Measurements from ENCODE around the gene DUSP23.

Gene DUSP23

GRCh38 chr1:159780583-159781582, at the start of gene DUSP23:
Gene DUSP23 (plus strand): TSS chr1:159780962. CDS start chr1:159781101, 139 bp downstream.
- H3K27ac ChIP-seq = no peak within 1 kb of the TSS
- TF ChIP-seq Cebpa-rat (IDR thresholded peaks at IDR 0.05) = no peak
- H3K4me2 ChIP-seq = peak within 1 kb of the TSS; percentile 54
- no peaks in the 10 kb centered on the region for H3K36me3 ChIP-seq
- peak within 1 kb of the TSS; percentile 47 for H3K4me3 ChIP-seq
- H3K9me3 ChIP-seq = peaks cover 10% of the 10 kb centered on the region
- no peaks in the 10 kb centered on the region for H4K20me1 ChIP-seq
- no peaks in the 10 kb centered on the region for H3K4me1 ChIP-seq
- H3K9ac ChIP-seq = no peak within 1 kb of the TSS
- H3K27me3 ChIP-seq = no peaks in the 10 kb centered on the region

DNA sequence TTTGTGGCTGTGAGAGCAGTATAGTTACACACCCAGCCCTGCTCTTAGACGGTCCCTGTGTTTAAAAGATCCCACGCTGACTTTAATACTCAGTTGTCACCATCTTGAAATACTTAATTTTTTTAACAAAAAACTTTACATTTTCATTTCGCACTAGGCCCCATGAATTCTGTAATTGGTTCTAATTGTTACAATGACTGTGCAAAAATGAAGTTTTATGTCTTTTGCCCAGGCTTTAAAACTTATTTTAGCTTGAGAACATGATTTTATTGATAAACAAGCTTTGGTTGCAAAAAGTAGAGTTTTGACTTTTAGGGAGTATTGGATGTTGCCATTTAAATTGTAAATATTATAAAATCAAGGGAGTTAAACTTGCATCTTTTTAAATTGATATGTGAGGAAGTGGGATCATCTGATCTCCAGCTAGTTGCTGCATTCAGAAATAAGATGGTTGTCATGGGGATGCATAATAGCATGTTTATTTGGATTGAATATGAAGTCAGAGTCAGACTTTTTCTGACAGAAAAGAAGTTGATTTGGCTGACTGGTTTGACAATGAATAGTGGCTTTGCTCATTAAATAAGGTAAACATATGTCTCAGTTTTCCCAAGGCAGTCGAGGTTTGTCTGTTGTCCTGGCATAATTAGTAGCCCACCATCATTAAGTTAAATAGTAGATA, 43.4 kb upstream of the DUSP23 start:
- no peaks in the 10 kb centered on the region for H3K36me3 ChIP-seq

GRCh38 chr1:159743651-159744410, 36.9 kb upstream of the DUSP23 start:
- Histone ChIP-seq H3K9ac (no peak overlapping the region), H3K4me2 (no peak overlapping the region), H3K27me3 (no peaks in the 10 kb centered on the region), H3K9me3 (peaks cover 8% of the 10 kb centered on the region), H3K27ac (no peak overlapping the region), H3K36me3 (no peaks in the 10 kb centered on the region), H4K20me1 (no peaks in the 10 kb centered on the region), H3K4me1 (no peaks in the 10 kb centered on the region), H3K4me3 (no peak overlapping the region)
- TF ChIP-seq Cebpa-rat (IDR thresholded peaks at IDR 0.05) = no peak

More for the DNA sequence above, 43.4 kb upstream of the DUSP23 start:
- no peak overlapping the region for H3K4me2 ChIP-seq
- no peak overlapping the region for H3K27ac ChIP-seq
- no peaks in the 10 kb centered on the region for H3K27me3 ChIP-seq
- H3K9ac ChIP-seq = no peak overlapping the region
- no peaks in the 10 kb centered on the region for H4K20me1 ChIP-seq
- no peak for TF ChIP-seq Cebpa-rat (IDR thresholded peaks at IDR 0.05)
- no peaks in the 10 kb centered on the region for H3K4me1 ChIP-seq
- peaks cover 3% of the 10 kb centered on the region for H3K9me3 ChIP-seq
- no peak overlapping the region for H3K4me3 ChIP-seq

DNA sequence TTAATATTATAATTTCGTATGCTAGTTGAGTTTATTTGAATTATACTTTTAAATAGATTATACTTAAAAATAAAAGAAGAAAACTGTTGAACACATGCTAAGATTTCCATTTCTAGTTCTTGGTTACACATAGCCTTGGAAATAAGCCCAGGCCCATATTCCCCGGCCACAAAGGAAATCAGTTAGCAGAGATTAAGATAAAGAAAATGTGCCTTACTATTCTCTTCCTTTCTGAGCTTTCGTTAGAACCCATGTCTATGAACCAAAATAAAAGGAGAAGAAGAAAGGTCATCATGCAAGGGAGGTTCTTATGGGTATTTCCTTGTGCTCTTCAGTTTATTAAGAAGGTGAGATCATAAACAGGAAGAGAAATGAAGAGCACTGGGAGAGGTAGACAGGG, 34.1 kb upstream of the DUSP23 start:
- no peak overlapping the region for H3K9ac ChIP-seq
- H3K36me3 ChIP-seq = no peaks in the 10 kb centered on the region
- H4K20me1 ChIP-seq = no peaks in the 10 kb centered on the region
- TF ChIP-seq Cebpa-rat (IDR thresholded peaks at IDR 0.05) = no peak
- H3K4me1 ChIP-seq = no peaks in the 10 kb centered on the region
- no peak overlapping the region for H3K4me3 ChIP-seq
- peak overlapping the region; percentile 3; the same call in 1 of the 2 replicates for H3K4me2 ChIP-seq
- no peak overlapping the region for H3K27ac ChIP-seq
- no peaks in the 10 kb centered on the region for H3K27me3 ChIP-seq
- H3K9me3 ChIP-seq = peaks cover 8% of the 10 kb centered on the region

- Histone ChIP-seq H3K36me3 (no peaks in the 10 kb centered on the region), H3K27ac (no peak overlapping the region), H3K4me1 (no peaks in the 10 kb centered on the region), H3K4me2 (no peak overlapping the region), H4K20me1 (no peaks in the 10 kb centered on the region), H3K9me3 (no peaks in the 10 kb centered on the region), H3K27me3 (no peaks in the 10 kb centered on the region), H3K9ac (no peak overlapping the region), H3K4me3 (no peak overlapping the region)
- TF ChIP-seq Cebpa-rat (IDR thresholded peaks at IDR 0.05) = no peak
Measured at GRCh38 chr1:159748370-159748769, 32.4 kb upstream of the DUSP23 start.

DNA sequence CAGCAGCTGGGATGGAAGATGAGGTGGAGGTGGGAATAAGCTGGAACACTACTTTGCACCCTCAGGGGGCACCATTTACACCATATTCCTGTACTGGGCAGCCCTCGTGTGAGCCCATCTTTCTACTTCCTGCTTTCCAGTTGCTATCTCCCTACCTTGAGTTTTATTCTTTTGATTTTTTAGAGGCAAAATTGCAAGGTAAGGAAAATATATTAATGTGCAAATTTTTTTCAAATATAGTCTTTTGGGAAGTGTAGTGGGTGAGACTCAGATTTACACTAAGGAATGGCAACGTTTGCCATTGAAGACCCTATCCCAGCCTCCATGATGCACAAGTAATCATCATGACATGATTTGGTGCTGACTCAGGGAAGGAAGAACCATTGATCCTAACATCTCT, 31.1 kb upstream of the DUSP23 start:
- Histone ChIP-seq H3K4me2 (no peak overlapping the region), H3K27ac (no peak overlapping the region), H3K36me3 (no peaks in the 10 kb centered on the region), H3K9ac (no peak overlapping the region), H3K4me3 (no peak overlapping the region), H3K27me3 (no peaks in the 10 kb centered on the region), H3K9me3 (no peaks in the 10 kb centered on the region), H4K20me1 (no peaks in the 10 kb centered on the region), H3K4me1 (no peaks in the 10 kb centered on the region)
- no peak for TF ChIP-seq Cebpa-rat (IDR thresholded peaks at IDR 0.05)

- Histone ChIP-seq H3K9ac (no peak overlapping the region), H3K4me2 (no peak overlapping the region), H3K27ac (no peak overlapping the region), H3K9me3 (no peaks in the 10 kb centered on the region), H3K4me3 (no peak overlapping the region), H3K27me3 (no peaks in the 10 kb centered on the region), H3K4me1 (no peaks in the 10 kb centered on the region), H4K20me1 (no peaks in the 10 kb centered on the region), H3K36me3 (no peaks in the 10 kb centered on the region)
- no peak for TF ChIP-seq Cebpa-rat (IDR thresholded peaks at IDR 0.05)
Measured at GRCh38 chr1:159750621-159751020, 30.1 kb upstream of the DUSP23 start.

- no peaks in the 10 kb centered on the region for H3K27me3 ChIP-seq
- H3K4me1 ChIP-seq = no peaks in the 10 kb centered on the region
- no peak overlapping the region for H3K4me2 ChIP-seq
- H3K4me3 ChIP-seq = no peak overlapping the region
- no peak for TF ChIP-seq Cebpa-rat (IDR thresholded peaks at IDR 0.05)
- H3K9ac ChIP-seq = no peak overlapping the region
- H3K27ac ChIP-seq = no peak overlapping the region
- H3K9me3 ChIP-seq = no peaks in the 10 kb centered on the region
- no peaks in the 10 kb centered on the region for H4K20me1 ChIP-seq
- no peaks in the 10 kb centered on the region for H3K36me3 ChIP-seq
Measured at GRCh38 chr1:159751031-159751430, 29.7 kb upstream of the DUSP23 start.

DNA sequence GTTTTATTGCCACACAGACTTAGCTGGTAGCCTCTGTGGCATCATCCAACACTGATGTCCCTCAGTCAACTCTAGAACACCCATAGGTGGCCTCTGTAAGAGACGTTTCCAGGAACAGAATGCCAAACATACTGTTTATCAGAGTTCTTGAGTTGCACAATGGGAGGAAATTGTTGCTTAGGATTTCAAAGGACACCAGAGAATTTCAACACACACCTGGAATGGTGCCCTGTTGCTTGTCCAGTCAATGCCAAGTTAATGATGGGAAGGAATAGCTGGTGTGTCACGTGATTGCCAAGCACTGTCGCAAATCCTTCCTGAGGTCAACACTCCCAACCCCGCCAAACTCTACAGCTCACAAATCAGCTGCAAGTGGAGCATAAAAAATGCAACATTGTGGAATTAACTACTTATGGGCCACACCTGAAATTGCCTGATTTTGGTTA, 28.6 kb upstream of the DUSP23 start:
- Histone ChIP-seq H3K36me3 (no peaks in the 10 kb centered on the region), H3K9ac (no peak overlapping the region), H3K9me3 (no peaks in the 10 kb centered on the region), H4K20me1 (no peaks in the 10 kb centered on the region), H3K27ac (no peak overlapping the region), H3K4me3 (no peak overlapping the region), H3K27me3 (no peaks in the 10 kb centered on the region), H3K4me1 (no peaks in the 10 kb centered on the region), H3K4me2 (no peak overlapping the region)
- no peak for TF ChIP-seq Cebpa-rat (IDR thresholded peaks at IDR 0.05)
